NCI-H2081 (cell line): ENCODE results near the gene CSMD2.

ENCODE experiments used
- DNase-seq, 2 experiments: peaks; one replicate each; lab custom pipeline; 2025; lab: John Stamatoyannopoulos, UW

CSMD2 gene

DNA sequence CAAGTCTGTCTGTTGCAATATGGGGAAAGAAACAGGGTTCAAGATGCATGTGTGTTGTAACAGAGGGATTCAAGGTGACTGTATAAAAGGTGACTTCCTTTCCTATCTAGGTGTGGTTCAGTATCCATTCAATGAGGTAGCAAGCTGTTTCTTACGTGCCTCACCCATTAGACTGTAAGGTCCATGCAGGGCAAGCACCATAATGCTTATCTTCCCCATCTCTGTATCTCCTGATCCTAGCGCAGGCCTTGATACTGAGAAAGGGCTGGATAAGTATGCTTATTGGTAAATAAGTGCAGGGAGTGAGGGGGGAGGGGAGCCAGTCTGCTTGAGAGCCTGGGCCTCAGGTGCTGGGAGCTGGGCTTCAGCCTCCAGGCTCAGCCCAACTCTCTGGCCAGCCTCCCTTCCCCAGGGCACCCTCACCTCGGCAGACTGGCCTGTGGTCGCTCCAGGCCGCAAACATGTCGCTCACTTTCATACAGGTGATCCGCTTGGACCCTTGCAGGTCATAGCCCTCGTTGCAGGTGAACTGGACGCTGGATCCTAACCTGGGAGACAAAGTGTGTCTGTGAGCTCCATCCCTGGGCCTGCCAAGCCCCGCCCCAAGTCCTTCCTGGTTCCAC lies 345.6 kb downstream of the CSMD2 start:
- no peak for DNase-seq

DNA sequence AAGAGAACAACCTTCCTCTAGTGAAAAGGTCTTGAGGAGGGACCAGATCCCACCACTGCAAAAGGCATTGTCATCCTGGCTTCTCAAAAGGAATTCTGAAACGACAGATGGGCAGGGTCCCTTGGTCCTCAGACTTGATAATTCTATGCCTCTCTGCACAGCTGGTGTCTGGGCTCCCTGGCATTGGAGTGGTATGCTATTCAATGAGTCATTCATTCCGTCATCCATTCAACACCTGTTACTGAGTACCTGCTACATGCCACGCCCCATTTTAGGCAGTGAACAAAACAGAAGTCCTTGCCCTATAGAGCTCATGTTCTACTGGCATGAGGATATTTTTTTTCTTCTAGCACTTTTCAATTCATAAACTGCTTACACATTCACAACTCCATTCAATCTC lies 347.0 kb downstream of the CSMD2 start:
- no peak for DNase-seq

DNA sequence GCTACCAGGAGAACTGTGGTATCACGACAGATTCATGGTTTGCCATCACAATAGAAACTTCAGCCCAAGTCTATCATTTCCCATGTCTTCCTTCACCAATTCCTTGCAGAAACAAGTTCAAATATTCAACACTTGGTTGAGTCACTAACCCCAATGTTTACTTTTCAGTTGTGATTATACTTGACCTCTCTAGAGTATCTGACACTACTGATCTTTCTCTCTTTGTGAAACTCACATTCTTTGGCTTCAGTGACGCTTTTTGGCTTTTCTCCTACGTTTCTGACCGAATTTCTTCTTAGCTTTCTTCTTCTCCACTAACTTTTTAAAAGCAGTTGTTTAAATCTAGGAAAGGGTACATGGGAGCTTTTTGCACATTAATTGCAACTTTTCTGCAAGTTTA lies 350.0 kb downstream of the CSMD2 start:
- DNase-seq = no peak

DNA sequence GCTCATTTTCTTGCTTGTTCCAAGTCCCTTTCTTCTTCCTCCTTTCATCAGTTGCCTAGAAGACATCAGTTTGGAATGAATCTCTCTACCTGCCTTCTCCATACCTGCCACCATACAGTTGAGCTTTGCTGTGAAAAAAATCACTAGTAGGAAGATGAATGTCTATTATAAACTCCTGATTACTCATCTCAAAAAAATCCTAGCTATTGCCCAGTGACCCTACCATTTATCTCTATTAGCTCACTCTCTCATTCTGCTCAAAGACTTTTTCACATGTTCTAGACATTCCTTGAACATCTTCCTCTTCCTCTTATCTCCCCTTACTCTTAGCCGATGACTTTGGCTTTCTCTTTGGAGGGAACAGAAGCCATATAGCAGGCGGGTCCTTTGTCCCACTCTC lies 350.9 kb downstream of the CSMD2 start:
- no peak for DNase-seq

DNA sequence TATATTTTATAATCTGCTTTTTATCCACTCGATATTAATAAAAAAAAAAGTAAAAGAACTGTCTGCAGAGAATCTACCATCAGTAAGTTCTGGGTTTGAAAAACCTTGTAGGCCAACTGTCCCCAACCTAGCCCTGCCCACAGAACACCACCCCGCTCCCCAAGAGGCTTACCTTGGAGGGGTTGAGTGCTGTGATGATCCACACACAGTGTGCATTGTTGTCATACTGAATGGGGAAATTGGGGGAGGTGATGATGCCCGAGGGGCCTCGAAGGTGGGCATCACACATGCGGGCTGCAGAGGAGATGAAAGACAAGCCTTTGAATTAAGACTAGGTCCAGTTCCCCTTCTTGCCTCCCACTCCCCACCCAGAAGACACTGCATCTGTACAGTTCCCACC lies 354.5 kb downstream of the CSMD2 start:
- DNase-seq = no peak

DNA sequence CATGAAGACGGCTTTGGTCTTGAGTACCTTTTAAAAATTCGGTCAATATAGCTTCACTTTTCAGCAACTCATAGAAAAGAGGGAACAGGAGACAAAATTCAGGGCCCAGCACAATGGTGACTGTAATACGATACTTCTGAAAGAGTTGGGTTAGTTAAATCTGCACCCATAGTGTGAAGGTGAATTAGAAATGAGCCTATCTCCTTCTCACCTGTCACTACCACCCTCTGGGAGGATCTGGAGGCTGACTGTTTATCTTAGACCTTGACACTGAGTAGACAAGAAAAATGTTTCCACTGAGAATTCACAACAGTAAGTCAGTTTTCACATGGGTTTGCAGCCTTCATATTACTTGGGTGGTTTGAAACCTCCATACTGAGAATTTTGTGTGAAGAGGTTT lies 359.0 kb downstream of the CSMD2 start:
- DNase-seq = no peak

DNA sequence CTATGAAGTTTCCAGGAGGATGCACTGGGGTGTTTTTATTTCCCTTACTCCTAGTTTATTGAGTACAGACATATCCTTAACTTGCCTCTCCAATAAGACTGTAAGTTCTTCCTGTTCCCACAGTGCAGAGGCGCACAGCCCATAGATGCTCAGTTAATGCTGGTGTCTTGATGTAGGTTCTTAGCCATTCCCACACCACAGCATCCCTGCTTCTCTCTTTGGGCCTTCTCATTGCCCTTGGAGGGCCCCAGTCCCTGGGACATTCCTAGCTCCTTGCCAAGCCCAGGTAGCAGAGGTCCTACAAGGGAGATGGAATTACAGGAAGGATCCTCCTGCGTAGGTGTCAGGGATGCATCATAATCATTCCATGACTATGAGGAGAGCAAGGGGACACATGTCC lies 362.8 kb downstream of the CSMD2 start:
- no peak for DNase-seq

DNA sequence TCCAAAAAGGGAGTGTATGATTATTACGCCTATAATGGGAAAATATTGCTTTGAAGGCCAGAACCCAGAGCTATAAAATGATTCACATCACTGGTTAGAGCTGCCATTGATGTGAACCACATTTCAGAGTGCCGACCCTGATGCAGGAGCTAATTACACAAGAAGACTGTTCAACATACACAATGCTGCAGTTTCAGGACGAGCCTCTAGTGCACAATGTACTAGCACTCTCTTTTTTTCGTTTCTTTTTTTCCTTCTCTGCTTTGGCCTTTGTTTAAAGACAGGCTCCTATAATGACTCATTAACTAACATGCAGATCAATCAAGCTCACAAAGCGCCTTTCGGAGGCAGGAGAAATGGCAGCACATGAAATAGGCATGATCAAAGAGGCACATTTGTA lies 367.2 kb downstream of the CSMD2 start:
- no peak for DNase-seq

- DNase-seq = no peak
These were observed 372.4 kb downstream of the CSMD2 start for GRCh38 chr1:33792651-33793050.

- no peak for DNase-seq
These were observed 372.8 kb downstream of the CSMD2 start for GRCh38 chr1:33792216-33792615.

- no peak for DNase-seq
These were observed 373.8 kb downstream of the CSMD2 start for GRCh38 chr1:33791251-33791650.

GRCh38 chr1:33790577-33790976 lies 374.5 kb downstream of the CSMD2 start:
- DNase-seq = no peak

DNA sequence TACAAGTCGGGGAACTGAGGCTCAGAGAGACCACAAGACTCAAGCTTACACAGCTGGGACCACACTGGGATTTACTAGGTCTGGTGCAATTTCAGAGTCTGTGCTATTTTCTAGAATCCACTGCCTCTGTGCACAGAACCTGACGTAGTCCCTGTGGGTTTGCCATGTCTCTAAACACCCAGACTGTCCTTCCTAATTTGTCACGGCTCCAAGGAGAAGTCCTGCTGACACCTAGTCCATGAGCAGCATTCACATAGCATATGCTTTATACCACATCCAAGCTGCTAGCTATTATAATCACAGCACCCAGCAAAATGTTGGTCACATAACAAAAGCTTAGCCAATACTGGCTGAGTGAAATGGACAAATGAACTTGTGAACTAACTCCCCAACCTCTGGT lies 380.2 kb downstream of the CSMD2 start:
- no peak for DNase-seq

DNA sequence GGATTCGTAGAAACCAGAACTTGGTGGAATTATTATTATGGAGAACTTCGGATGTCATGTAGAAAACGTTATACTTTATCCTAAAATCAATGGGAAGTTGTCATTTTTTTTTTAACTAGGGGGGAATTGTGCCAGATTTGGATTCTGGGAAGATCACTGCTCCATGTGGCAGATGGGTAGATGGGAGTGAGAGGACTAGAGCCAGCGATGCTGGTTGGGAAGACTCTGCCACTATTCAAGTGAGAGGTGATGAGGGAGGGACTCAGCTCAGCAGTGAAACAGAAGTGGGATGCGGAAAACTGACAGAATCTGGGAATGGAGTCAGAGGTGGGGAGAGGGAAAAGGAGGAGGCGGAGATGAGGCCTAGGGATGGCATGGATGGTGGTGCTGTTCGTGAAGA lies 382.3 kb downstream of the CSMD2 start:
- DNase-seq = no peak

DNA sequence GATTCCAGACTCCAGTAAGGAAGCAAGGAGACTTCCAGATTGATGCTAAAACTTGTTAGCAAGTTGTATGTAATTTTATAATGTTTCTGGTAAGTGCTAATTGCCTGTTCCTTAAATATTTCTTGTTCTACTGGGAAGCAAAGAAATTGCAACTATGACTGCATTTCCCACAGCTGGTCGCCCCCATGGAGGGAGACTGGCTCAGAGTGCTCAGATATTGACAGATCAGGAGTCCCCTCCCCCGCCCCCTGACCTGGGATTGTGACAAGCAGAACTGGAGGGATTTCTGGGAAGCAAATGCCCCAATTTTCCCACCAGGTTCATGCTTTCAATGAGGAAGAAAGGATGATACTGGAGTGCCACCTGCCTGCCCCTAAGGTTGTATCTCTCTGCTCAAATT lies 383.4 kb downstream of the CSMD2 start:
- no peak for DNase-seq

DNA sequence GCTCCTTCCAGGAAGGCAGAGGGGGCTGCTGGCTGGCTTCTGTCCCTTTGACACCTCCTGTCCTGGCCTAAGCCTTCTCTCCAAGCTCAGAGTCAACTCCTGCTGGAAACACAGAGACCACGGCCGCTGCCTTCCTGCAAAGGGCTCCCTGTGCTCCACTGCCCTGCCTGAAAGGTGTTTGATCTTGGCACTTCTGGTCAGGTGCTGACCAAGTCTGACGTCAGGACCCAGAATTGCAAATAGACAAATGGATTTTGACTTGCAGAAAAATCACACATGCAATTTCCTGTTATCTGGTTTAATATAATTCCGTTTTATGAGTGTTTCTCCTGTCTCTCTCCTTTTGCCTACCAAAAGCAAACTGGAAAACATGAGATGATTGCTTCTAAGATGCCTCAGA lies 387.7 kb downstream of the CSMD2 start:
- no peak for DNase-seq

DNA sequence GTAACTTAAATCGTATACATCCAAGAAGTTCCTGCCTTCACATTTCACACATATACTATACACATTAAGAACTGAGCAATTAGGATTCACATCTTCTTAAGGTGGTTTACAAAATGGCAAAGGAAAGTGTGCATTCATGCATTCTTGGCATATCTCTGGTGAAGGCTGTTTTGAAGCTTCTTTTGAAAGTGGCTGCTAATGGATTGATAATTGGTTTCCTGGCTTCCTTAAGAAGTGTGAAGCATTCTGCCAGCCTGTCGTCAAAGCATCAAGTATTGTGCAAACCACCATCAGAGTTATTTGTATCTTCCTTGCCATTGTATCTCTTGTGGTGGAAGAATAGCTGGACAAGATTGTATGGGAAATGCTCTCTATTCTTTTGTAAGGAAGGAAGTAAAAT lies 396.2 kb downstream of the CSMD2 start:
- DNase-seq = no peak

DNA sequence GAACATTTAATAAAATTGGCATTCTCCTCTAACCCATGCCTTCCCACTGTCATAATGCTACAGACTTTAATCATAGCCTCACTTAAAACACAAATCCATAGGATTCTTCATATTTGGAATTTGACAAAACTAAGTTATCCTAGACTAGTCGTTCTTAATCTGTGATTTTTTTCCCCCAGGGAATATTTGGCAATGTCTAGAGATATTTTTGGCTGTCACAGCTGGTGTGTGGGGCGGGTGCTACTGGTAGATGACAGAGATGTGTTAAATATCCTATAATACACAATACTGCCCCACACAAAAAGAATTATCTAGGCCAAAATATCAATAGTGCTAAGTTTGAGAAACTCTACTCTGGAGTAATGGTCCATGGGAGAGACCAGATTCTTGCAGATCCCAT lies 396.9 kb downstream of the CSMD2 start:
- no peak for DNase-seq

DNA sequence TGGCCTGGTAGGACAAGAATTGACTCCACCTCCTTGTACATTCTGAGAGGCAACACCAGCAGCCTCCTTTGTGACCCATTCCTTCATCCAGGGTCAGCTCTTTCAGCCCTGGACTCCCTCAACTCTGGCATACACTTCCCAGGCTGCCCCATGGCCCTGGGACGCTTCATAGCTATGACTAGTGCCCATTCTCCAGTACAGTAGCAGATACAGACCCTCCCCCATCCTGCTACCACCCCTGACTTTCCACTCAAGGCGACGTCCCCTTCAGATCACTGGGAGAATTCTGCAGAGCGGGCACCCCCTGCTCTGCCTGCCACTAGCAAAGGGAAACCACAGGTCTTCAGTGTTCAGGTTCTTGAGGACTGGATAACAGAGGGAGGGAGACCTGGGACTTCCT lies 400.9 kb downstream of the CSMD2 start:
- DNase-seq = no peak

- DNase-seq = no peak
These were observed 401.6 kb downstream of the CSMD2 start for GRCh38 chr1:33763406-33763805.

DNA sequence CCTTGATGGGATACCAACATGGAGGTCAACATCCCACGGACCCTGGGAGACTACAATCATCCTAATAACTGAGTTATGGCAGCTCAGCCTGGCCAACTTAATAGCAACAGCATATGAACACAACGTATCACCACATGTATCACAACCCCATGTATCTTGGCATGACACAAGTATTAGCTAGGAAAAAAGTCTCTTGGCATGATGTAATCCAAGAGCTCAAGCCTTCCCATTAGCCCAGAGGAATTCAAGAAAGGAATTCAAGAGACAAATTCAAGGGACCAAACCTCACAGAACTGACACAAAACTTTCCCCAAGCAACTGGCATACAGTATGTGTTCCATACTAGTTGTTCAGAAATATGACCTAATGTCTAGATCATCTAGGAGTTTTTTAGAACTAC lies 402.1 kb downstream of the CSMD2 start:
- DNase-seq = no peak

DNA sequence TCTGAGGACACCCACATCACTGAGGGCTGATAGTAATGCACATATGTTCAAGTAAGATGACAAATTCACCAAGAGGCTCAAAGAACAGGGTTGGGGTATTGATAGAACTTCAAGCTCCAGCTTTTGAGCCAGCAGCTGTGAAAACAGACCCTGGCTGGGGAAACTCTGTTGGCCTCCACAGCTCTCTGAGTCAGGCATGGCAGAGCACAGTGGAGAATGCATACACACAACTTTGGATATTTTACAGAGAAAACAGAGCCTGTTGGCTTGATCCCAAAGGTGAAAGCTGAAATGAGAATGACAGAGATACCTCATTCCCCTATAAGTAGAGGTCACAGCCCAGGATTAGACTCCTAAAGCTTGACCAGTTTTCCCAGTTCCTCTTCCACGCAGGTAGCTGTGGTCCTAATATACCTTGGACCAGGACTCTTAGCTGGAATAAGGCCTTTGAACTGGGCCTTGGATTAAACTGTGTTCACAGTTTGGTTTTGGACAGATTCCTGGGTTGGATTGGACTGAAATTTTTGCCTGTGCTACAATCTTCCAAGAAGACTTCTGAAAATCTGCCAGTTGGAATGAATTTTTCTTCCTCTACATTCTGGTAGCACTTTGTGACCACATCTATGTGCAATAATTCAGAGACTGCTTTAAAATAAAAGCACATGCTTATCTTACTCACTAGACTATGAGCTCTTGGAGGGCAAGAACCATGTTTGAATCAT lies 402.8 kb downstream of the CSMD2 start:
- no peak for DNase-seq

GRCh38 chr1:33758698-33759097 lies 406.3 kb downstream of the CSMD2 start:
- no peak for DNase-seq
